Upper lobe of left lung (tissue), 6 donors: ENCODE results near the gene CMPK2. TPM values are rescaled to one million over a fixed set of nuclear protein-coding genes. Genes with fewer than 3 reads are reported as not detected.

Experiments
- ATAC-seq, 2 donors: fragments of 200-7000 bp; cut with Tn5 transposase; one replicate each; pipeline ENCODE4 v1.9.1; 2022; ENCODE audit warnings: mild to moderate bottlenecking in 2 of 2, moderate library complexity in 2 of 2; ENCODE audit not compliant: low FRiP score in 2 of 2
- DNase-seq, 2 donors: peaks; one replicate each; pipeline ENCODE4 v3.0.0-alpha.2; 2019 to 2020
- H3K27ac ChIP-seq, 4 donors: fragments of 200-600 bp; sonication (generic); one replicate each; pipeline ENCODE4 v1.5.1; 2016 to 2019
- H3K27me3 ChIP-seq, 4 donors: fragments of 200-600 bp; sonication (generic); one replicate each; pipeline ENCODE4 v1.5.1; 2017 to 2019
- H3K36me3 ChIP-seq, 4 donors: fragments of 200-600 bp; sonication (generic); one replicate each; pipeline ENCODE4 v1.5.1; 2016 to 2019
- H3K4me1 ChIP-seq, 4 donors: fragments of 200-600 bp; sonication (generic); one replicate each; pipeline ENCODE4 v1.5.1; 2018 to 2019
- H3K4me3 ChIP-seq, 4 donors: fragments of 200-600 bp; sonication (generic); one replicate each; pipeline ENCODE4 v1.5.1; 2017 to 2019; ENCODE audit warnings: mild to moderate bottlenecking in 2 of 4, moderate library complexity in 1 of 4
- H3K9me3 ChIP-seq, 4 donors: fragments of 200-600 bp; sonication (generic); one replicate each; pipeline ENCODE4 v1.5.1; 2018 to 2019
- EP300 ChIP-seq, 4 donors: sonication (generic); formaldehyde crosslinking; IDR thresholded peaks; one replicate each; pipeline ENCODE4 v1.5.1; 2017; ENCODE audit warnings: antibody characterized with exemption in 4 of 4, control low read depth in 2 of 4
- POLR2A ChIP-seq, 4 donors: fragments of 450-650 bp; IDR thresholded peaks; one replicate each; pipeline ENCODE4 v1.5.1; 2016 to 2017; ENCODE audit warnings: antibody characterized with exemption in 4 of 4, mild to moderate bottlenecking in 2 of 4
- POLR2AphosphoS5 ChIP-seq, 2 donors: sonication (generic); formaldehyde crosslinking; IDR thresholded peaks; one replicate each; pipeline ENCODE4 v1.5.1; 2017; ENCODE audit warnings: antibody characterized with exemption in 2 of 2
- WGBS, 2 donors: methylation state at CpG; one replicate each; pipeline ENCODE4 v1.1.5; 2017 to 2018; 5-methylcytosine and 5-hydroxymethylcytosine counted together
- total RNA-seq, 6 donors: library from RNA; depleted of rRNA in 4 of 6; stranded (reverse); fragments of >200 nt in 4 of 6; gene quantifications; one replicate each; pipeline versions ENCODE4 v1.1.0 to v1.2.1, GENCODE V29; 2016 to 2021
- TF ChIP-seq, protein P1 (sequence below), 6 experiments: fragments of 450-650 bp in 4 of 6; fragments of 200-600 bp in 2 of 6; sonication (generic) in 2 of 6; IDR thresholded peaks; one replicate each; pipeline ENCODE4 v1.5.1; 2016 to 2019; ENCODE audit warnings: antibody characterized with exemption in 6 of 6
- donor health status: DM: no; HTN: no; CAD: no; lungs with moderate emphysema.
- donor health status: DM: no; HTN: yes; CAD: no; lungs with severe emphysema.

Gene CMPK2, protein sequence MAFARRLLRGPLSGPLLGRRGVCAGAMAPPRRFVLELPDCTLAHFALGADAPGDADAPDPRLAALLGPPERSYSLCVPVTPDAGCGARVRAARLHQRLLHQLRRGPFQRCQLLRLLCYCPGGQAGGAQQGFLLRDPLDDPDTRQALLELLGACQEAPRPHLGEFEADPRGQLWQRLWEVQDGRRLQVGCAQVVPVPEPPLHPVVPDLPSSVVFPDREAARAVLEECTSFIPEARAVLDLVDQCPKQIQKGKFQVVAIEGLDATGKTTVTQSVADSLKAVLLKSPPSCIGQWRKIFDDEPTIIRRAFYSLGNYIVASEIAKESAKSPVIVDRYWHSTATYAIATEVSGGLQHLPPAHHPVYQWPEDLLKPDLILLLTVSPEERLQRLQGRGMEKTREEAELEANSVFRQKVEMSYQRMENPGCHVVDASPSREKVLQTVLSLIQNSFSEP
- 10 to 100 TPM; 18.0 to 37.2 (median 20.7) TPM for total RNA-seq

DNA sequence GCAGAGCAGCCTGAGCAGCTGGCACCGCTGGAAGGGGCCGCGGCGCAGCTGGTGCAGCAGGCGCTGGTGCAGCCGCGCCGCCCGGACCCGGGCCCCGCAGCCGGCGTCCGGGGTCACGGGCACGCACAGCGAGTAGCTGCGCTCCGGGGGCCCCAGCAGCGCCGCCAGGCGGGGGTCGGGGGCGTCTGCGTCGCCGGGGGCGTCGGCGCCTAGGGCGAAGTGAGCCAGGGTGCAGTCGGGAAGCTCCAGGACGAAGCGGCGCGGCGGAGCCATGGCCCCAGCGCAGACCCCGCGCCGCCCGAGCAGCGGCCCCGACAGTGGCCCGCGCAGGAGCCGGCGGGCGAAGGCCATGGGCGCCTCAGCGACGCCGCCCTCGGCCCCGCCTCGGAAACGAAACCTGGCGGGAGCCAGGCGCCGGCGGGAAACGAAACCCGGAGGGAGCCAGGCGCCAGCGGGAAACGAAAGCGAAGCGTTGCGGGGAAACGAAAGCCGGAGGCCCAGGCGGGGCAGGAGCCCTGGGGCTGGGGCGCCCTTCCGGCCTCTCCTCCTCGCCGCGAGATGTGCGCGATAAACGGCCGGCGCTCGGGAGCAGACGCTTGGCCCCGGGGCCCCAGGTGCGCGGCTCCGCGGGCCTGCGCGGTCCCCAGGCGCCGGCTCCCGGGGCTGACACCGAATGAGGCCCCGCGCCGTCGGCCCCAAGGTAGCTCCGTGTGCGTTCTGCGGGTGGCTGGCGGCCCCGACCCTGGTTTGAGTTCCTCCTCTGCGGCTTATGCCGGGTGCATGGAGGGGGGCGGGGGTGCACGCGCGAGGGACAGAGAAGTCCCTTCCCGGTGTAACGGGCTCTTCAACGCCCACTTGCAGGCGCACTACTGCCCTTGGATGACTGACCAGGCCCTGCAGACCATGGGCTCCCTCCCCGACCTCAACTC, at the start of gene CMPK2:
TSS of gene CMPK2 (minus strand) at position 562 of the 929 bp plus-strand sequence. CDS start at position 351, 211 bp downstream.
- Histone ChIP-seq H3K9me3 (peaks cover 0 to under 1% (median 0%) of the 10 kb centered on the region in 4 donors), H3K4me3 (peak within 1 kb of the TSS; percentile 71 to 88 (median 86)), H3K27ac (peak within 1 kb of the TSS; percentile 89 to 91 (median 90)), H3K36me3 (peaks cover 0 to 5% (median 2%) of the 10 kb centered on the region in 4 donors), H3K27me3 (no peaks in the 10 kb centered on the region), H3K4me1 (peaks cover 10 to 35% (median 18%) of the 10 kb centered on the region in 4 donors)
- ATAC-seq (peak; percentile 78 to 90), DNase-seq (peak; percentile 64 to 94)
- WGBS, 2 donors = 0 to 1% methylated on average over 5 to 84 of the region's 115 CpGs
- TF ChIP-seq, protein P1, sequence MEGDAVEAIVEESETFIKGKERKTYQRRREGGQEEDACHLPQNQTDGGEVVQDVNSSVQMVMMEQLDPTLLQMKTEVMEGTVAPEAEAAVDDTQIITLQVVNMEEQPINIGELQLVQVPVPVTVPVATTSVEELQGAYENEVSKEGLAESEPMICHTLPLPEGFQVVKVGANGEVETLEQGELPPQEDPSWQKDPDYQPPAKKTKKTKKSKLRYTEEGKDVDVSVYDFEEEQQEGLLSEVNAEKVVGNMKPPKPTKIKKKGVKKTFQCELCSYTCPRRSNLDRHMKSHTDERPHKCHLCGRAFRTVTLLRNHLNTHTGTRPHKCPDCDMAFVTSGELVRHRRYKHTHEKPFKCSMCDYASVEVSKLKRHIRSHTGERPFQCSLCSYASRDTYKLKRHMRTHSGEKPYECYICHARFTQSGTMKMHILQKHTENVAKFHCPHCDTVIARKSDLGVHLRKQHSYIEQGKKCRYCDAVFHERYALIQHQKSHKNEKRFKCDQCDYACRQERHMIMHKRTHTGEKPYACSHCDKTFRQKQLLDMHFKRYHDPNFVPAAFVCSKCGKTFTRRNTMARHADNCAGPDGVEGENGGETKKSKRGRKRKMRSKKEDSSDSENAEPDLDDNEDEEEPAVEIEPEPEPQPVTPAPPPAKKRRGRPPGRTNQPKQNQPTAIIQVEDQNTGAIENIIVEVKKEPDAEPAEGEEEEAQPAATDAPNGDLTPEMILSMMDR (IDR thresholded peaks at IDR 0.05) = peak; percentile 17 to 62 (median 48)
- peak in 2 of 4 donors; percentile 17 to 50 for TF ChIP-seq EP300 (IDR thresholded peaks at IDR 0.05)
- TF ChIP-seq POLR2AphosphoS5 (IDR thresholded peaks at IDR 0.05) = peak; percentile 55 to 74
- peak in 3 of 4 donors; percentile 48 to 79 (median 55) for TF ChIP-seq POLR2A (IDR thresholded peaks at IDR 0.05)

DNA sequence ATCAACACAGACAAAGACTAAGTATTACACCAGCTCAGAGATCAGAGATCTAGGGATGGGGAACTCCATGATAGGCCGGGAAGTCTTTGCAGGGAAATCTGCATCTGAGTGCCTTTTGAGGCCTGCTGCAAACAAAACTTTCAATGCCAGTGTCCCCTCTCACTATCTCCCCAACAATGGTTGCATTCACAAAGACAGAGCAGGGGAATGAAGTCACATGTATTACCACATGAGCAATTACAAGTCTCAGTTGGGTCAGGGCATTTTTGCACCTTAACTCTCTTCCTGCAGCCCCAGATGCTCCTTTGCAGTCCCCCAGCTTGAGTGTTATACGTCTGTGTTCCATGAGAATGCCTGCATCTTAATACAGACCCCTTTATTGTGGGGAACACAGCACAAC, 49.7 kb upstream of the CMPK2 start:
- WGBS, 2 donors = 86 to 90% methylated on average over 2 of the region's 2 CpGs
- TF ChIP-seq POLR2A (IDR thresholded peaks at IDR 0.05) (no peak), EP300 (IDR thresholded peaks at IDR 0.05) (no peak), POLR2AphosphoS5 (IDR thresholded peaks at IDR 0.05) (no peak)
- TF ChIP-seq, protein P1 (IDR thresholded peaks at IDR 0.05) = no peak
- ATAC-seq = no peak
- no peaks in the 10 kb centered on the region for H3K27me3 ChIP-seq
- H3K4me3 ChIP-seq = no peak overlapping the region
- H3K4me1 ChIP-seq = peaks cover 2 to 18% (median 6%) of the 10 kb centered on the region in 4 donors
- H3K27ac ChIP-seq = no peak overlapping the region
- no peaks in the 10 kb centered on the region for H3K36me3 ChIP-seq
- H3K9me3 ChIP-seq = no peaks in the 10 kb centered on the region
- no peak for DNase-seq

DNA sequence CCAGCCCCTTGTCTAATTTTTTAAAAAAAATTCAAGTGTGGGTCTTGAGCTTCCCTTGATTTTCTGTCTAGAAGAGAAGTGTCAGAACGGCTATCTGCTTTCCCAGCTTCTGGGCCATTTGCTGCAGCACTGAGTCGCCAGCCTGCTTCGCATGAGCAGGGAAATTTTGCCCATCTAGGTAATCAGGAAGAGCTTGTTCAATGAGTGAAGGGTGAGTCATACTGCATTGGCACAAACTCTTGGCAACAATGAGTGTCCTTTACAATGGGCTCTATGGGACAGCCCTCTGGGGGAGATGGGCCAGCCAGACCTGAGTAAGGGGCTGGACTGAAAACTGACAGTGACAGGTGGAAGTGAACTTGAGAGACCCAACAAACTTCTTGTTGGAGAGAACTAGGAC, 49.1 kb upstream of the CMPK2 start:
- DNase-seq (no peak), ATAC-seq (no peak)

DNA sequence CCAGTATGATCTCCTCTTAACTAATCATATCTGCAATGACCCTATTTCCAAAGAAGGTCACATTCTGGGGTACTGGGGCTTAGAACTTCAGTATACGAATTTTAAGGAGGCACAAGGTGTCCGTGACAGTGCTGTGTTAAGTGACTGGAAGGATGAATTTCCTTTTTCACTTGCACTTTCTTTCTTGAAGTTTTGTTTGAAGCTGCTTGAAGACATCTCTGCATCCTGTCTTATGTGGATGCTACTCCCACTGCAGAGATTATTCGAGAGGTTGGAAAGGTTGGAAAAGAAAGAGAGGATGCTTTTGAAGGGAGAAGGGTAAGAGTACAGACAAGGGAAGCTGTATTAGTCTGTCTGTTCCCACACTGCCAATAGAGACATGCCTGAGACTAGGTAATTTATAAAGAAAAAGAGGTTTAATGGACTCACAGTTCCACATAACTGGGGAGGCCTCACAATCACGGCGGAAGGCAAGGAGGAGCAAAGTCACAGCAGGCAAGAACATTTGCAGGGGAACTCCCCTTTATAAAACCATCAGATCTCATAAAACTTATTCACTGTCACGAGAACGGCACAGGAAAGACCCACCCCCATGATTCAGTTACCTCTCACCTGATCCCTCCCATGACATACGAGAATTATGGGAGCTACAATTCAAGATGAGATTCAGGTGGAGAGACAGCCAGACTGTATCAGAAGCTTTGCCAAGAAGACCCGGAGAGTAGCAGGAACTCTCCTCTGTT, 47.9 kb upstream of the CMPK2 start:
- 88 to 93% methylated on average over 8 to 9 of the region's 9 CpGs for WGBS, 2 donors
- H3K36me3 ChIP-seq = no peaks in the 10 kb centered on the region
- H3K27ac ChIP-seq = no peak overlapping the region
- TF ChIP-seq EP300 (IDR thresholded peaks at IDR 0.05) (no peak), POLR2A (IDR thresholded peaks at IDR 0.05) (no peak), POLR2AphosphoS5 (IDR thresholded peaks at IDR 0.05) (no peak)
- TF ChIP-seq, protein P1 (IDR thresholded peaks at IDR 0.05) = no peak
- no peak overlapping the region for H3K4me3 ChIP-seq
- H3K4me1 ChIP-seq = peaks cover 0 to 10% (median 3%) of the 10 kb centered on the region in 4 donors
- H3K27me3 ChIP-seq = no peaks in the 10 kb centered on the region
- DNase-seq = no peak
- H3K9me3 ChIP-seq = no peaks in the 10 kb centered on the region
- ATAC-seq = no peak

More for the DNA sequence above, 49.1 kb upstream of the CMPK2 start:
- Histone ChIP-seq H3K36me3 (no peaks in the 10 kb centered on the region), H3K27ac (no peak overlapping the region), H3K4me3 (no peak overlapping the region), H3K27me3 (no peaks in the 10 kb centered on the region), H3K9me3 (no peaks in the 10 kb centered on the region), H3K4me1 (peaks cover 2 to 18% (median 6%) of the 10 kb centered on the region in 4 donors)
- WGBS, 2 donors = 79 to 80% methylated on average over 3 of the region's 3 CpGs
- TF ChIP-seq EP300 (IDR thresholded peaks at IDR 0.05) (no peak), POLR2AphosphoS5 (IDR thresholded peaks at IDR 0.05) (no peak), POLR2A (IDR thresholded peaks at IDR 0.05) (no peak)
- TF ChIP-seq, protein P1 (IDR thresholded peaks at IDR 0.05) = no peak
